GM21360 (cell line): Measurements from ENCODE around the gene AARSD1.
"Not testable (repeated sequence)": the region's sequence is repeated elsewhere in the genome, so short reads cannot be mapped to it uniquely, and the experiment has no call there.

Source experiments
- ATAC-seq: cut with Tn5 transposase; IDR thresholded peaks from one replicate; pipeline ENCODE4 v1.9.1; 2021; ENCODE audit warnings: mild to moderate bottlenecking, moderate library complexity; ENCODE audit not compliant: unreplicated experiment

Gene AARSD1

GRCh38 chr17:42982266-42982665 lies 18.0 kb upstream of the AARSD1 start:
- no peak for ATAC-seq

GRCh38 chr17:42980766-42981397 lies 16.6 kb upstream of the AARSD1 start:
- peak; percentile 47 for ATAC-seq

GRCh38 chr17:42980274-42980765 lies 16.1 kb upstream of the AARSD1 start, which contains the start of gene RUNDC1:
Gene RUNDC1, plus strand, starts transcription at chr17:42980565. Its CDS starts 12 bp downstream, at chr17:42980577.
- peak; percentile 56 for ATAC-seq

- no peak for ATAC-seq
Observed at GRCh38 chr17:42979511-42980273, 15.4 kb upstream of the AARSD1 start, which contains the start of gene PTGES3L. Gene PTGES3L, minus strand, starts transcription at chr17:42980080. Its CDS starts 27 bp downstream, at chr17:42980053.

GRCh38 chr17:42975701-42976100 lies 11.4 kb upstream of the AARSD1 start:
- not testable (repeated sequence) for ATAC-seq

GRCh38 chr17:42975265-42975664 lies 11.0 kb upstream of the AARSD1 start:
- ATAC-seq = no peak

GRCh38 chr17:42973323-42973722 lies 9.1 kb upstream of the AARSD1 start:
- not testable (repeated sequence) for ATAC-seq

- ATAC-seq = no peak
Observed at GRCh38 chr17:42971589-42971988, 7.3 kb upstream of the AARSD1 start.

GRCh38 chr17:42969001-42969581 lies 4.8 kb upstream of the AARSD1 start:
- ATAC-seq = no peak

- no peak for ATAC-seq
Observed at GRCh38 chr17:42967925-42968324, 3.7 kb upstream of the AARSD1 start.

- no peak for ATAC-seq
Observed at GRCh38 chr17:42953669-42954068, 10.6 kb downstream of the AARSD1 start.

- ATAC-seq = no peak
Observed at GRCh38 chr17:42950044-42950783, 14.0 kb downstream of the AARSD1 start.

- no peak for ATAC-seq
Observed at GRCh38 chr17:42946812-42947211, 17.4 kb downstream of the AARSD1 start.

- ATAC-seq = no peak
Observed at GRCh38 chr17:42944211-42944610, 20.0 kb downstream of the AARSD1 start.

- no peak for ATAC-seq
Observed at GRCh38 chr17:42937712-42938596, 26.3 kb downstream of the AARSD1 start.

- no peak for ATAC-seq
Observed at GRCh38 chr17:42929497-42929844, 34.8 kb downstream of the AARSD1 start.

GRCh38 chr17:42928714-42929496 lies 35.3 kb downstream of the AARSD1 start:
- no peak for ATAC-seq

GRCh38 chr17:42924891-42925290 lies 39.4 kb downstream of the AARSD1 start:
- no peak for ATAC-seq

GRCh38 chr17:42923472-42923871 lies 40.8 kb downstream of the AARSD1 start:
- ATAC-seq = not testable (repeated sequence)
